SK-N-MC (cell line): Measurements from ENCODE around the gene CCN5.

ENCODE experiments used
- DNase-seq: peaks from one replicate; pipeline ENCODE4 v3.0.0-alpha.2; 2011; ENCODE audit warnings: low read depth, low spot score
- H3K27ac ChIP-seq: fragments of 200-600 bp; sonication (generic); 2 replicates; pipeline ENCODE4 v1.5.1; 2016; ENCODE audit warnings: mixed run types
- H3K36me3 ChIP-seq: fragments of 200-600 bp; sonication (generic); 2 replicates; pipeline ENCODE4 v1.6.1; 2017; ENCODE audit warnings: antibody characterized with exemption, low read length, mixed read lengths; ENCODE audit not compliant: insufficient read depth
- H3K4me3 ChIP-seq: fragments of 200-600 bp; sonication (generic); 2 replicates; pipeline ENCODE4 v1.5.1; 2016
- H3K9ac ChIP-seq: fragments of 200-600 bp; sonication (generic); 2 replicates; pipeline ENCODE4 v1.8.0; 2017; ENCODE audit warnings: mixed run types, mixed read lengths; ENCODE audit not compliant: insufficient read length
- H3K9me3 ChIP-seq: fragments of 200-600 bp; sonication (generic); 2 replicates; pipeline ENCODE4 v1.6.1; 2017; ENCODE audit warnings: low read depth, mild to moderate bottlenecking, antibody characterized with exemption, low read length, moderate library complexity, mixed read lengths
- EZH2 ChIP-seq: fragments of 200-600 bp; sonication (generic); IDR thresholded peaks from one replicate; pipeline ENCODE4 v1.6.1; 2017; ENCODE audit warnings: antibody characterized with exemption
- FOXP2 ChIP-seq: optimal IDR thresholded peaks from 2 replicates; pipeline ENCODE3; 2011; ENCODE audit warnings: mild to moderate bottlenecking, moderate library complexity; ENCODE audit not compliant: insufficient read depth; ENCODE audit errors: extremely low read length, control extremely low read depth
- POLR2AphosphoS5 ChIP-seq: IDR thresholded peaks from 2 replicates; pipeline ENCODE4 v1.6.1; 2012; ENCODE audit warnings: mild to moderate bottlenecking, low read depth, low read length, borderline replicate concordance

The CCN5 gene

DNA sequence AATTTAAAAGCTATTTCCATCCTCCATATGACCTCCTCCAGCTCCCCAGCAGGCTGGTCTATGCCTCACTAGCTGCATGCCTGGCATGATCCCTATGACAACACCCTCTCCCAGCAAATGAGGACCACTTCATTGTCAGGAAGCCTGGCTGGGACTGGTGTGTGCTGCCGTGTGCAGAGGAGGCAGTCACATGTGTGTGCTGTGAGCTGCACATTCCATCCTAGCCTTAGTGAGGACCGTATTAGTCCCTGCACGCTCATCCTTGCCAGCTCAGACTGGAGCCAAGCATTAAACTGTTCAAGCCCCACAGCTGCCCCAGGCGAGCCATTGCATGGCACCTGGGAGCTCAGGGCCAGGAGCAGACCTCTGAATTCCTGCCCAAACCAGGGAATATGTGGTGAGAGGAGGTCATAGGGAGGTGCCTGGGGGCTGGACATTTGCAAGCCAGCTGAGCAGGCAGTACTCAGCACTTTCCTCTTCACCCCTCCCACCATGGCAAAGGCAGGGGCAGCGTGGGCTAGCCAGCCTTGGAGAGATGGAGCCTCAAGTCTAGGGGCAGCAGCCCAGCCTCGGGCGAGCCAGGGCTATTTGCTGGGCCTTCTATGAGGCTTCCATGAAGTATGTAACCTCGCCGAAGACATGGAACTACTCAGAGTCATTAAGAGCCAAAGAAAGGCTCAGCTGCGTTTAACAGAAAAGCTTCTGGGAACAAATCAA is 8.7 kb upstream of the CCN5 start:
- DNase-seq = no peak
- no peaks in the 10 kb centered on the region for H3K36me3 ChIP-seq
- H3K27ac ChIP-seq = no peak overlapping the region
- no peak for TF ChIP-seq POLR2AphosphoS5
- H3K4me3 ChIP-seq = no peak overlapping the region
- no peak overlapping the region for H3K9ac ChIP-seq
- no peaks in the 10 kb centered on the region for H3K9me3 ChIP-seq

DNA sequence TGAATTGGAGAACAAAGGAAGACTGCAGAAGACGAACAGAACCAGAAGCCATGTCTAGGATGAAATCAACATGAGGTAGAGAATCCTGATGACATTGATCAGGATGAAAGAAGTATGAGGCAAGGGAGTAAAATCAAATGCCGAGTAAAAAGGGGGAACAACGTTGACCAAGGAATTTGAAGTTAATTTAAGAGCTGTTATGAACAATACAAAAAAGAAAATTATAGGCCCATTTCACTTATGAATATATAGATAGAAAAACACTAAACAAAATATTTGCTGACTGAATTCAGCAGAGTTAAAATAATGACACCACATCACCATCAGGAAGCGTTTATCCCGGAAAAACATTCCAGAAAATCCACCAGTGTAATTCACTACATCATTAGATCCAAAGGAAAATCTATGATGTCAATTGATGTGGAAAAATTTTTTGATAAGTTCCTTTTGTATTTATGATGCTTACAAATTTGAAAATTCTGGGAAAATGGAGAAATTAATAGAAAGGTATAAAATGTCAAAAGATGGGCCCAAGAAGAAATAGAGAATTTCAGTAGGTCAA is 8.1 kb upstream of the CCN5 start:
- Histone ChIP-seq H3K36me3 (no peaks in the 10 kb centered on the region), H3K4me3 (no peak overlapping the region), H3K27ac (no peak overlapping the region), H3K9ac (no peak overlapping the region), H3K9me3 (no peaks in the 10 kb centered on the region)
- DNase-seq = no peak
- TF ChIP-seq POLR2AphosphoS5 (no peak), FOXP2 (no peak), EZH2 (no peak)

GRCh38 chr20:44709380-44709779 is 5.8 kb upstream of the CCN5 start:
- H3K27ac ChIP-seq = no peak overlapping the region
- H3K36me3 ChIP-seq = no peaks in the 10 kb centered on the region
- no peak for DNase-seq
- TF ChIP-seq POLR2AphosphoS5 (no peak), EZH2 (no peak), FOXP2 (no peak)
- H3K9ac ChIP-seq = no peak overlapping the region
- no peak overlapping the region for H3K4me3 ChIP-seq
- H3K9me3 ChIP-seq = no peaks in the 10 kb centered on the region

GRCh38 chr20:44709797-44710196 is 5.4 kb upstream of the CCN5 start:
- no peaks in the 10 kb centered on the region for H3K9me3 ChIP-seq

DNA sequence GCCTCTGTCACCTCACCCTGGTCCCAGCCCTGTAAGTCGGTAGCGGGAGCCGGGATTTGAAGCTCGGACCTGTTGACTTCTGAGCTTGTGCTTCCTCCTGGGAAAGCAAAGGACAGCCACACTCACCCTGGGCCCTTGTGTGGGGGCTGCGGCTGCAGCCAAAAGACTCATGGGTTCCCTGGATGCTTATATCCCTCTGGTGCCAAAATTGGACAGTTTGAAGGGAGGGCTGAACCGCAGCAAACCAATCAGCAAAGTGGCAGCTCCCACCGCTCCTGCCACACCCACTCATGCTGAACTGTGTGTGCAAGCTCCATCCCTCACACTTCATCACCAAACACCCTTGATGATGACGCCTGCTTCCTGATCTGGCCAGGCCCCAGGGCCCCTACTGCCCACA is 3.9 kb upstream of the CCN5 start:
- no peak for DNase-seq
- Histone ChIP-seq H3K36me3 (no peaks in the 10 kb centered on the region), H3K9ac (no peak overlapping the region), H3K27ac (no peak overlapping the region), H3K4me3 (no peak overlapping the region), H3K9me3 (no peaks in the 10 kb centered on the region)
- no peak for TF ChIP-seq EZH2

More at GRCh38 chr20:44709797-44710196, 5.4 kb upstream of the CCN5 start:
- Histone ChIP-seq H3K9ac (no peak overlapping the region), H3K27ac (no peak overlapping the region), H3K36me3 (no peaks in the 10 kb centered on the region), H3K4me3 (no peak overlapping the region)
- DNase-seq = no peak
- TF ChIP-seq FOXP2 (no peak), EZH2 (no peak), POLR2AphosphoS5 (no peak)

DNA sequence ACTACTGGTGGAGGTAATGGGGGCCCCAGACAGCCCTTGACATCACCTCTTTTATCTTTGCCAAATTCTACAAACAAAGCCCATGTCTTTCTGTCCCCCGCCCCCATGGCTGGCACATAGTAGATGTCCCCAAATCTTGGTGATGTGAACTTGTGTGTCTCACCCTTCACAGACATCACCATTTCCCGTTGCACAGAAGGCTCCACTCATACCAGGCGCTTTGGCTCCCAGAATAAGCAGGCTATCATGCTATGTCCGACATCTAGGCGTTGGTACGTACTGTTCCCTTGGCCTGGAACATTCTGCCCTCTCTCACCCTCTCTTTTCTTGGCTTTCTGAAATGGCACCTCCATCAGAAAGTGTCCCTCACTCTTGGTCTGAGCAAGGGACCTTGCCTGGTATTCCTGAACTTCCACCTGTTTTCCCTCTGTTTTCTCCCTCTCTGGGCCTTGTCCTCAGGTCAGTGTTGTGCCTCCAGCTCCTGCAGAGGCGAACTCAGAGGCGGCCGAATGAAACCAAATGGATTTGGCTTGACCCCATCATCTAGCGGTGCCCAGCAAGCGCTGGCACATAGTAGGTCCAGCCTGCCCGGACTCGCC is 968 bp upstream of the CCN5 start:
- Histone ChIP-seq H3K4me3 (no peak overlapping the region), H3K36me3 (no peaks in the 10 kb centered on the region), H3K9ac (no peak overlapping the region), H3K27ac (no peak overlapping the region), H3K9me3 (no peaks in the 10 kb centered on the region)
- no peak for TF ChIP-seq EZH2
- TF ChIP-seq POLR2AphosphoS5 = no peak
- DNase-seq = no peak

DNA sequence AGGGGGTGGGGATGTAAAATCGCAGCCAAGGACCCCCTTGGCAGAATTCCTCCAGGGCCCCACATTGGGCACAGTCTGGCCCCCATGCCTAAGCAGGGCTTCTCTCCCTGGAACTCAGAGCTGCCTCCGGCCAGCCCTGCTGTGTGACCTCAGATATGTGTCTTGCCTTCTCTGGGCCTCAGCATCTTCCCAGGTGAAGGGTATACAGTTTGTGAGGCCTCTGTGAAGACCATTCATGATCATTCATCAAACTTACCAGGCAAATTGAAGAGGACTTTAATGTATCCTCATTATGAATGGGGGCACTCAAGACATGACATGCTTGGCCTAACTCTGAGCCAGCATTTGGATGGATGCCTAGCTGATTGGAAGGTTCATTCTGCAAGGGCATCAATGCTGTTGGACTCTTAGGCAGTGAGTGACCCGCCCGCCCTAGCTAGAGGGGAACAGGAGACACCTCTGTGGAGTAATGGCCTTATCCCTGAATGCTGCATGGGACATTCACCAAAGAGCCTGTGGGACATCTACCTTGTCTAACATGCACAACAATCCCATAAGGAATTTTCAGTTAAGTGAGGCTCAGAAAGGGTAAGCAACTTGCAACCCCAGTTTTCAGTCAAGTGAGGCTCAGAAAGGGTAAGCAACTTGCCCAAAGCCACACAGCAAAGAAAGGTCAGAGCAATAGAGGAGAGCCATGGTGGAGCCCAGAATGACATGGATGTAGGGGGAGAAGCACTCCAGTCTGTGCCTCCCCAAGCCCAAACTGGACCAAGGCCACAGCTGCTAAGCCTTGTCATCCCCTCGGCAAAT is 535 bp downstream of the CCN5 start:
- TF ChIP-seq POLR2AphosphoS5 = no peak
- no peak for TF ChIP-seq FOXP2
- no peak for TF ChIP-seq EZH2
- H3K9me3 ChIP-seq = no peaks in the 10 kb centered on the region
- H3K36me3 ChIP-seq = no peaks in the 10 kb centered on the region
- H3K9ac ChIP-seq = no peak overlapping the region
- no peak overlapping the region for H3K4me3 ChIP-seq
- H3K27ac ChIP-seq = no peak overlapping the region
- DNase-seq = no peak

- DNase-seq = no peak
- Histone ChIP-seq H3K9ac (no peak overlapping the region), H3K4me3 (no peak overlapping the region), H3K27ac (no peak overlapping the region), H3K36me3 (no peaks in the 10 kb centered on the region), H3K9me3 (no peaks in the 10 kb centered on the region)
- no peak for TF ChIP-seq EZH2
- TF ChIP-seq FOXP2 = no peak
- TF ChIP-seq POLR2AphosphoS5 = no peak
Measured at GRCh38 chr20:44716309-44717106, 1.3 kb downstream of the CCN5 start.
